Tibial nerve (tissue), 4 donors: Measurements from ENCODE around the gene CFDP1. TPM values are rescaled to one million over a fixed set of nuclear protein-coding genes. Genes with fewer than 3 reads are reported as not detected.
A peak's percentile ranks its signal among the peaks of the same experiment; 100 is the strongest.

Experiments used
- DNase-seq, 2 donors: peaks; one replicate each; pipeline ENCODE4 v3.0.0-alpha.2; 2019; ENCODE audit warnings: low spot score in 2 of 2
- H3K27ac ChIP-seq, 4 donors: fragments of 200-600 bp; sonication (generic) in 3 of 4; one replicate each; pipeline ENCODE4 v1.5.1; 2017 to 2019; ENCODE audit warnings: mild to moderate bottlenecking in 1 of 4
- H3K27me3 ChIP-seq, 2 donors: fragments of 200-600 bp; sonication (generic) in 1 of 2; one replicate each; pipeline versions ENCODE4 v1.5.1 to v1.6.0; 2017 to 2019
- H3K36me3 ChIP-seq, 3 donors: fragments of 200-600 bp; sonication (generic); one replicate each; pipeline ENCODE4 v1.5.1; 2018 to 2019
- H3K4me1 ChIP-seq, 4 donors: fragments of 200-600 bp; sonication (generic) in 3 of 4; one replicate each; pipeline ENCODE4 v1.5.1; 2017 to 2019
- H3K4me3 ChIP-seq, 4 donors: fragments of 200-600 bp; sonication (generic) in 3 of 4; one replicate each; pipeline ENCODE4 v1.5.1; 2017 to 2019; ENCODE audit warnings: mild to moderate bottlenecking in 1 of 4, moderate library complexity in 1 of 4
- H3K9me3 ChIP-seq, 4 donors: fragments of 200-600 bp; sonication (generic) in 3 of 4; one replicate each; pipeline ENCODE4 v1.5.1; 2017 to 2019
- EP300 ChIP-seq, 2 donors: sonication (generic); formaldehyde crosslinking; IDR thresholded peaks; one replicate each; pipeline ENCODE4 v1.6.1; 2017; ENCODE audit warnings: antibody characterized with exemption in 2 of 2, mild to moderate bottlenecking in 1 of 2
- POLR2A ChIP-seq, 2 donors: fragments of 450-650 bp; IDR thresholded peaks; one replicate each; pipeline ENCODE4 v1.6.1; 2017; ENCODE audit warnings: antibody characterized with exemption in 2 of 2, mild to moderate bottlenecking in 2 of 2, moderate library complexity in 2 of 2
- WGBS, 2 donors: methylation state at CpG; one replicate each; pipeline ENCODE4 v1.1.5; 2018; 5-methylcytosine and 5-hydroxymethylcytosine counted together
- total RNA-seq, 4 donors: library from RNA; depleted of rRNA; stranded (reverse); fragments of >200 nt; gene quantifications; one replicate each; pipeline ENCODE4 v1.1.0, GENCODE V29; 2016
- TF ChIP-seq, protein P1 (sequence below), 5 experiments: fragments of 200-600 bp in 3 of 5; fragments of 450-650 bp in 2 of 5; sonication (generic) in 3 of 5; IDR thresholded peaks; one replicate each; pipeline ENCODE4 v1.5.1; 2016 to 2019; ENCODE audit warnings: antibody characterized with exemption in 5 of 5, mild to moderate bottlenecking in 3 of 5, moderate library complexity in 2 of 5

Gene CFDP1
- total RNA-seq, 4 donors from 2014 or later: 35.6 to 120 (median 62.4) TPM

DNA sequence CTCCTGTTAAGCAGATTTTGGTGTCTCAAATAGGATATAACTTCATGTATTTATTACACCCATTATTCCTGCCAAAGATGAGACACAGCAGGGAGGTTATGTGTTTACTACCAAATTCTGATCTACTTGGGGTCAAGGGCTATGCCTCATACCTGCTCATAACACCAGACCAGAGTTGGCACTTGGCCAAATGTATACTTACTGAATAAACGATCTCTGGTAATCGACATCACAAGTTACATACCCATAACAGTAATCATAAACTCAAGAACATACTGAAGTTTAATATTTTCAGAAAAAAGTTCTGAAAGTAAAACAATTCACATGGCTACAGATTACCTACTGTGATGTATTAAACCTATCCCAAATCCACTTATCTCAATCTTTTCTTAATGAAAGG lies 28.3 kb upstream of the CFDP1 start:
- WGBS, 2 donors: 78% methylated on average over 2 of the region's 2 CpGs
- H3K27me3 ChIP-seq: no peaks in the 10 kb centered on the region
- H3K36me3 ChIP-seq: no peaks in the 10 kb centered on the region
- no peak for DNase-seq
- TF ChIP-seq EP300 (IDR thresholded peaks at IDR 0.05) (no peak), POLR2A (IDR thresholded peaks at IDR 0.05) (no peak)
- TF ChIP-seq, protein P1, sequence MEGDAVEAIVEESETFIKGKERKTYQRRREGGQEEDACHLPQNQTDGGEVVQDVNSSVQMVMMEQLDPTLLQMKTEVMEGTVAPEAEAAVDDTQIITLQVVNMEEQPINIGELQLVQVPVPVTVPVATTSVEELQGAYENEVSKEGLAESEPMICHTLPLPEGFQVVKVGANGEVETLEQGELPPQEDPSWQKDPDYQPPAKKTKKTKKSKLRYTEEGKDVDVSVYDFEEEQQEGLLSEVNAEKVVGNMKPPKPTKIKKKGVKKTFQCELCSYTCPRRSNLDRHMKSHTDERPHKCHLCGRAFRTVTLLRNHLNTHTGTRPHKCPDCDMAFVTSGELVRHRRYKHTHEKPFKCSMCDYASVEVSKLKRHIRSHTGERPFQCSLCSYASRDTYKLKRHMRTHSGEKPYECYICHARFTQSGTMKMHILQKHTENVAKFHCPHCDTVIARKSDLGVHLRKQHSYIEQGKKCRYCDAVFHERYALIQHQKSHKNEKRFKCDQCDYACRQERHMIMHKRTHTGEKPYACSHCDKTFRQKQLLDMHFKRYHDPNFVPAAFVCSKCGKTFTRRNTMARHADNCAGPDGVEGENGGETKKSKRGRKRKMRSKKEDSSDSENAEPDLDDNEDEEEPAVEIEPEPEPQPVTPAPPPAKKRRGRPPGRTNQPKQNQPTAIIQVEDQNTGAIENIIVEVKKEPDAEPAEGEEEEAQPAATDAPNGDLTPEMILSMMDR (IDR thresholded peaks at IDR 0.05): no peak
- H3K9me3 ChIP-seq: no peaks in the 10 kb centered on the region
- H3K27ac ChIP-seq: no peak overlapping the region
- no peak overlapping the region for H3K4me3 ChIP-seq
- peaks cover 0 to 37% (median 7%) of the 10 kb centered on the region in 4 donors for H3K4me1 ChIP-seq

DNA sequence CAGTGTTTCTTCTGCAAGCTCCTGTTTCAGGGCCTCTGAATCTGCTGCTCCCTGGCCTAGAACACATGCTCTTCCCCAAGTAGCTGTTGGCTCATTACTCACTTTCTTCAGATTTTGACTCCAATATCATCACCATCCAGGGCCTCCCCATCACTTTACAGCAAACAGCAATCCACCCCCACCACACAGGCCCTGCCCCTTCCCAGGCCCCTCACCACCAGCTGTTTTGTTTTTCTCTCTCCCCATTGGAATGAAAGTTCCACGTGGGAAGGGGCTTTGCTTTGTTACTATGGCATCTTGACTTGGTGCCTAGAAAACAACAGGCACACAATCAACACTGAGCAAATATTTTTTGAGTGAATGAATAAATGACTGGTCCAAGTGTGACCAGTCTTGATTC lies 27.1 kb upstream of the CFDP1 start:
- 10 to 17% methylated on average over 1 of the region's 1 CpG for WGBS, 2 donors
- Histone ChIP-seq H3K27me3 (no peaks in the 10 kb centered on the region), H3K9me3 (no peaks in the 10 kb centered on the region), H3K36me3 (no peaks in the 10 kb centered on the region), H3K27ac (peak overlapping the region in 1 of 4 donors; percentile 5), H3K4me1 (peaks cover 0 to 44% (median 7%) of the 10 kb centered on the region in 4 donors), H3K4me3 (no peak overlapping the region)
- TF ChIP-seq POLR2A (IDR thresholded peaks at IDR 0.05): no peak
- TF ChIP-seq, protein P1 (IDR thresholded peaks at IDR 0.05): no peak
- no peak for TF ChIP-seq EP300 (IDR thresholded peaks at IDR 0.05)
- no peak for DNase-seq

DNA sequence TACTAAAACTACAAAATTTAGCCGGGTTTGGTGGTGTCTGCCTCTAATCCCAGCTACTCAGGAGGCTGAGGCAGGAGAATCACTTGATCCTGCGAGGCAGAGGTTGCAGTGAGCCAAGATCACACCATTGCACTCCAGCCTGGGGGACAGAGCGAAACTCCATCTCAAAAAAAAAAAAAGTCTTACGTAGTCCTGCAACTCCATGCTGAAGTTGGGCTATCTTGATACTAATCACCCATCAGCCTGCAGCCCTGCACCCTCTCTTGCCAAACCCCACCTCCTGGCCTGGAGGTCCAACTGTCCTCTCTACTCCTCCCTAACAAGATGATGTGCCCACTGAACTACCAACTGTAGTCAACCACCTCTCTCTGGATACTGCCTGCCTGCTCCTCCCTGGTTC lies 26.4 kb upstream of the CFDP1 start:
- Histone ChIP-seq H3K4me1 (peaks cover 0 to 40% (median 7%) of the 10 kb centered on the region in 4 donors), H3K4me3 (no peak overlapping the region), H3K27me3 (no peaks in the 10 kb centered on the region), H3K36me3 (no peaks in the 10 kb centered on the region), H3K9me3 (no peaks in the 10 kb centered on the region), H3K27ac (peak overlapping the region in 1 of 4 donors; percentile 5)
- DNase-seq: no peak
- 95 to 98% methylated on average over 4 of the region's 4 CpGs for WGBS, 2 donors
- TF ChIP-seq POLR2A (IDR thresholded peaks at IDR 0.05) (no peak), EP300 (IDR thresholded peaks at IDR 0.05) (no peak)
- TF ChIP-seq, protein P1 (IDR thresholded peaks at IDR 0.05): no peak

DNA sequence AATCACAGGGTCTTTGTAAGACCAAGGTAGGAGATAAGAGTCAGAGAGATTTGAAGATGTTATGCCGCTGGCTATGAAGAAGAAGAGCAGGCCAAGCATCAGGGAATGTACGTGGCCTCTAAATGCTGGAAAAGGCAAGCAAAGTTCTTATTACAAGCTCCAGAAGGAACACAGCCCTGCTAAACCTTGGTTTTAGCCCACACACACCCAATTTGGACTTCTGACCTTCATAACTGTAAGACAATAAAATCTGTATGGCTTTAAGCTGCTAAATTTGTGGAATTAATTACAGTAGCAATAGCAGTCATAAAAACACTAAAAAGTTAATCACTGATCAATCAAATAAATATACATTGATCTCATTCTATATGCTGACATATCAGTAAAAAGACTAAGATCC lies 25.1 kb upstream of the CFDP1 start:
- H3K9me3 ChIP-seq: no peaks in the 10 kb centered on the region
- H3K27me3 ChIP-seq: no peaks in the 10 kb centered on the region
- no peak for TF ChIP-seq POLR2A (IDR thresholded peaks at IDR 0.05)
- TF ChIP-seq EP300 (IDR thresholded peaks at IDR 0.05): no peak
- TF ChIP-seq, protein P1 (IDR thresholded peaks at IDR 0.05): no peak
- H3K36me3 ChIP-seq: no peaks in the 10 kb centered on the region
- H3K27ac ChIP-seq: no peak overlapping the region
- WGBS, 2 donors: 71 to 79% methylated on average over 2 of the region's 2 CpGs
- DNase-seq: no peak
- no peak overlapping the region for H3K4me3 ChIP-seq
- H3K4me1 ChIP-seq: peaks cover 0 to 42% (median 7%) of the 10 kb centered on the region in 4 donors

DNA sequence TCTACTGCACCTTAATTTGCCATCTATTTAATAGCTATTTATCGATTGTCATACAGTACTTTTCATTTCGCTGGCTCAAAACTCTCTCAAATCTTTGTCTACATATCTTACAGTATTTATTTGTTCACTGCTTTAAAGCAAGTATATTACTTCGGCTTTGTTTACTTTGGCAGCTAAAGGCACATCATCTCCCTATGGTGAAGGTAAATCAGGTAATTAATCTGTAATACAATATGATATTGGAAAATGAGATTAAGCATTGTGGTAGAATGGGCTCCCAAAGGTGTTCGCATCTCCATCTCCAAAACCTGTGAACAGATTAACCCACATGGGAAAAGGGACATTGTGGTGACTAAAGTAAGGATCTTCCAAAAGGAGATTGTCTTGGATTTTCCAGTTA lies 24.7 kb upstream of the CFDP1 start:
- TF ChIP-seq EP300 (IDR thresholded peaks at IDR 0.05) (no peak), POLR2A (IDR thresholded peaks at IDR 0.05) (no peak)
- TF ChIP-seq, protein P1 (IDR thresholded peaks at IDR 0.05): no peak
- no peaks in the 10 kb centered on the region for H3K9me3 ChIP-seq
- no peaks in the 10 kb centered on the region for H3K27me3 ChIP-seq
- no peak overlapping the region for H3K27ac ChIP-seq
- DNase-seq: no peak
- H3K4me3 ChIP-seq: no peak overlapping the region
- 89 to 91% methylated on average over 4 of the region's 4 CpGs for WGBS, 2 donors
- no peaks in the 10 kb centered on the region for H3K36me3 ChIP-seq
- peaks cover 0 to 43% (median 7%) of the 10 kb centered on the region in 4 donors for H3K4me1 ChIP-seq
